Heart left ventricle (tissue), 13 donors: ENCODE measurements around the gene C1QA.

Source experiments
- CTCF ChIP-seq, 12 donors: fragments of 200-600 bp; sonication (generic) in 4 of 12; IDR thresholded peaks; one replicate each; pipeline versions ENCODE4 v1.5.0 to v1.8.0; 2018 to 2022; ENCODE audit warnings: antibody characterized with exemption in 12 of 12, mild to moderate bottlenecking in 5 of 12
- POLR2A ChIP-seq, 2 donors: fragments of 450-650 bp; IDR thresholded peaks; one replicate each; pipeline ENCODE4 v1.6.1; 2017; ENCODE audit warnings: antibody characterized with exemption in 2 of 2, mild to moderate bottlenecking in 2 of 2, moderate library complexity in 2 of 2
- donor health status: ischemic (EF 13 %, LVEDD 7.1; RV severe dilation, severe dysfunction).
- donor health status: DM: no; HTN: yes; CAD: no.
- donor health status: DM: no; HTN: no; CAD: no.
- donor health status: ischemic (EF 25% LVEDD 6.9; RV normal size, moderate dysfunction).
- donor health status: ischemic (EF 25% LVEDD 5.7; RV mildly dilated, moderate dysfunction).
- donor health status: ischemic (EF 35%, LVEDD 5.7; RV mildly dilated, moderate dysfunction).
- donor health status: nonischemic (EF 11% LVEDD 7.7; RV severe dilation, severe dysfunction).
- donor health status: DM: yes; HTN: yes; CAD: no.
- donor health status: PGD.
- donor health status: ischemic (EF 29% LVEDD 5.4; RV normal size, mild dysfunction).
- donor health status: nonischemic (EF 23%, LVEDD 6.1; RV moderate dilation, normal function).

GRCh38 chr1:22636927-22637326, 499 bp downstream of the C1QA start:
- no peak for TF ChIP-seq CTCF (IDR thresholded peaks at IDR 0.05)
- no peak for TF ChIP-seq POLR2A (IDR thresholded peaks at IDR 0.05)
